Lower lobe of right lung (tissue), 2 donors: ENCODE results near the gene MYBPC2. TPM values are rescaled to one million over a fixed set of nuclear protein-coding genes. Genes with fewer than 3 reads are reported as not detected.

Source experiments
- ATAC-seq, 2 donors: fragments of 200-7000 bp; cut with Tn5 transposase; one replicate each; pipeline ENCODE4 v1.9.1; 2020 to 2022; ENCODE audit warnings: mild to moderate bottlenecking in 2 of 2, moderate library complexity in 2 of 2
- DNase-seq: peaks from one replicate; pipeline ENCODE4 v3.0.0-alpha.2; 2020
- H3K27ac ChIP-seq: fragments of 200-600 bp; one replicate; pipeline ENCODE4 v1.8.0; 2022
- H3K27me3 ChIP-seq: fragments of 200-600 bp; one replicate; pipeline ENCODE4 v1.8.0; 2022; ENCODE audit warnings: low read depth
- H3K36me3 ChIP-seq: fragments of 200-600 bp; one replicate; pipeline ENCODE4 v1.8.0; 2022; ENCODE audit warnings: mild to moderate bottlenecking
- H3K4me1 ChIP-seq: fragments of 200-600 bp; one replicate; pipeline ENCODE4 v1.8.0; 2022
- H3K4me3 ChIP-seq: fragments of 200-600 bp; one replicate; pipeline ENCODE4 v1.8.0; 2022; ENCODE audit warnings: mild to moderate bottlenecking
- H3K9me3 ChIP-seq: fragments of 200-600 bp; one replicate; pipeline ENCODE4 v1.8.0; 2022
- intact Hi-C: fragments of 100-400 bp; cut with DNase I; formaldehyde crosslinking; loops from one replicate; pipeline ENCODE4 v1.11.0; 2022
- total RNA-seq: library from RNA; stranded (reverse); fragmentation: NEBNext Ultra II Directional; extraction: Animal tissue kit (Norgen Biotek cat#: 25700); gene quantifications from one replicate; pipeline ENCODE4 v1.2.1, GENCODE V29; 2021
- TF ChIP-seq, protein P1 (sequence below): fragments of 200-600 bp; IDR thresholded peaks from one replicate; pipeline ENCODE4 v1.8.0; 2022; ENCODE audit warnings: antibody characterized with exemption, mild to moderate bottlenecking
- donor health status: DM: no; HTN: yes; CAD: no; lungs with severe emphysema.

MYBPC2 gene
- total RNA-seq, 1 donor from 2014 or later, result not detected

DNA sequence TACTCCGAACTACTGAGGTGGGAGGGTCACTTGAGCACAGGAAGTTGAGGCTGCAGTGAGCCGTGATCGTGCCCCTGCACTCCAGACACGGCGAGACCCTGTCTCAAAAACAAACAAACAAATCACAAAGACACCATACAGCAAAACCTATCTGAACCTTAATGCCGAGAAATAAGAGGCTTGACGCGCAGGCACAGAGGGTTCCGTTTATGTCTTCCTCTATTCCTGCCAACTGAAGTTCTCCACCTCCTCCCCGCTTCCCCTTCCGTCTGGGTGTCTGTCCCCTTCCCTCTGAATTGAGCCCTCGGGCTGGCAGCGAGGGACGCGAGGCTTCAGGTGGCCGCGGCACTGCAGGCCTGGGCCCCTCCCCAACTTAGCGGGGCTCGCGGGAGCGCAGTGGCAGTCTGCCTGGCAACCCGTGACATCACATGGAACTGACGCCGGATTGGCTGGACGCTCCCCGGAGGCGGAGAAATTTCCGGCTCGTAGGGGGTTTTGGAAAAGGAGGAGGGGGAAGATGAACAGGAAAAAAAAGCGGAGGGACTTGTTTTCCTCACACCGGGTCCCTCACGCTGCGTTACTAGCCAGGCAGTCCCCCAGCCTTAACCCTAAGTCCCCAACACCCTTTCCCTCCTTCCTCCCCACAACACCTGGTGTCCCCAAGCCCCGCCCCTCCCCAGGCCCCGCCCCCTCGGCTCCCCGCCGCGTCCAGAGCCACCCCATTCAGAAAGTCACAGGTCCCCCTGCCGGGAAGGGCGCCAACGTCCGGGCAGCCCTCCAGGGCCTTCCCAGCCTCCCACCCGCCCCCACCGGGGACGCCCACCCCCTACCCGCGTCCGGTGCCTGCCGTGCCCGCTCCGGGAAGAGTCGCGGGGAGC, 1.1 kb upstream of the MYBPC2 start:
- Histone ChIP-seq H3K36me3 (no peaks in the 10 kb centered on the region), H3K4me3 (peak overlapping the region; percentile 68), H3K27me3 (peaks cover 23% of the 10 kb centered on the region), H3K4me1 (peaks cover 22% of the 10 kb centered on the region), H3K27ac (peak overlapping the region; percentile 82), H3K9me3 (no peaks in the 10 kb centered on the region)
- TF ChIP-seq, protein P1, sequence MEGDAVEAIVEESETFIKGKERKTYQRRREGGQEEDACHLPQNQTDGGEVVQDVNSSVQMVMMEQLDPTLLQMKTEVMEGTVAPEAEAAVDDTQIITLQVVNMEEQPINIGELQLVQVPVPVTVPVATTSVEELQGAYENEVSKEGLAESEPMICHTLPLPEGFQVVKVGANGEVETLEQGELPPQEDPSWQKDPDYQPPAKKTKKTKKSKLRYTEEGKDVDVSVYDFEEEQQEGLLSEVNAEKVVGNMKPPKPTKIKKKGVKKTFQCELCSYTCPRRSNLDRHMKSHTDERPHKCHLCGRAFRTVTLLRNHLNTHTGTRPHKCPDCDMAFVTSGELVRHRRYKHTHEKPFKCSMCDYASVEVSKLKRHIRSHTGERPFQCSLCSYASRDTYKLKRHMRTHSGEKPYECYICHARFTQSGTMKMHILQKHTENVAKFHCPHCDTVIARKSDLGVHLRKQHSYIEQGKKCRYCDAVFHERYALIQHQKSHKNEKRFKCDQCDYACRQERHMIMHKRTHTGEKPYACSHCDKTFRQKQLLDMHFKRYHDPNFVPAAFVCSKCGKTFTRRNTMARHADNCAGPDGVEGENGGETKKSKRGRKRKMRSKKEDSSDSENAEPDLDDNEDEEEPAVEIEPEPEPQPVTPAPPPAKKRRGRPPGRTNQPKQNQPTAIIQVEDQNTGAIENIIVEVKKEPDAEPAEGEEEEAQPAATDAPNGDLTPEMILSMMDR, result no peak
- ATAC-seq, result peak; percentile 94 to 96
- peak; percentile 90 for DNase-seq
- intact Hi-C loops, result no loop called here

DNA sequence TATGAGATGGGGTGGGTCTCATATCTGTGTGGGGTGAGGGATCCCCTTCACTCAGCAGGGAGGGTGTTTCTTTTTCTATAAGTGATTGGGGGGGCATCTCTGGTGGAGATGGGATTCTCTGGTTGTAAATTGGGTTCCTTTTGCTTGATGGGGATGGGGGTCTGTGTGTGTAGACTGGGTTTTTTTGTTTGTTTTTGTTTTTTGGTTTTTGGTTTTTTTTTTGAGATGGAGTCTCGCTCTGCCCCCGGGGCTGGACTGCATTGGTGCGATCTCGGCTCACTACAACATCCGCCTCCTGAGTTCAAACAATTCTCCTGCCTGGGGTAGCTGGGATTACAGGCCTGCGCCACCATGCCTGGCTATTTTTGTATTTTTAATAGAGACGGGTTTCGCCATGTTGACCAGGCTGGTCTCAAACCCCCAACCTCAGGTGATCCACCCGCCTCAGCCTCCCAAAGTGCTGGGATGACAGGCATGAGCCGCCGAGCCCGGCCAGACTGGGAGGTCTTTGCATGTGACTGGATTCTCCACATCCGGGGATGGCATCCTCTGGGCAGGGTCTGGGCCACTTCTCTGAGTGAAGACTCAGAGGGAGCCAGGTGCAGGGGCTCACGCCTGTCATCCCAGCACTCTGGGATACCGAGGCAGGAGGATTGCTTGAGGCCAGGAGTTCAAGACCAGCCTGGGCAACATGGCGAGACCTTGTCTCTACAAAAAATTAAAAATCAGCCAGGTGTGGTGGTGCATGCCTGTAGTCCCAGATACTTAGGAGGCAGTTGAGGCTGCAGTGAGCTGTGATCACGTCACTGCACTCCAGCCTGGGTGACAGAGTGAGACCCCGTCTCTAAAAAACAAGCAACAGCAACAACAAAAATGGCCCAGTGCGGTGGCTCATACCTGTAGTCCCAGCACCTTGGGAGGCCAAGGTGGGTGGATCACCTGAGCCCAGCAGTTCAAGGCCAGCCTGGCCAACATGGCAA, 799 bp downstream of the MYBPC2 start:
- no peak for DNase-seq
- Histone ChIP-seq H3K4me1 (peaks cover 13% of the 10 kb centered on the region), H3K36me3 (no peaks in the 10 kb centered on the region), H3K9me3 (no peaks in the 10 kb centered on the region), H3K4me3 (no peak overlapping the region), H3K27me3 (peaks cover 23% of the 10 kb centered on the region), H3K27ac (no peak overlapping the region)
- intact Hi-C loops, result no loop called here
- no peak for ATAC-seq
- TF ChIP-seq, protein P1, result no peak

DNA sequence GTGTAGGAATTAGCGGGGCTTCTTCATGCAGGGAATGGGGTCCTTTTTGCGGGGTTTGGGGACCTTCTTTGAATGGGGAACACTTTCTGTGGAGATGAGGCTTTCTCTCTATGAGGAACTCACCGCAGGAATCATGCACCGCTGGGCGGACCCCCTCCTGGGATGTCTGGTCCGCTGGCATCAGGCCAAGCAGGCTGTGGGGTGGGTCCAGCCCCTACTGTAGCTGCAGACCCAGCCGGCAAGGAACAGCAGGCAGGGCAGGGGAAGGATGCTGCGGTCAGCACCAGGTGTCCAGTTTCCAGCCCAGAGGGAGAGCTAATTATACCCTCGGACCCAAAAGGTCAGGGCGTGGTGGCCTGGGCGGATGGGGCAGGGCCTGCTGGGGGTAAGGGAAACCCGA, 1.8 kb downstream of the MYBPC2 start:
- Histone ChIP-seq H3K27me3 (peaks cover 18% of the 10 kb centered on the region), H3K36me3 (no peaks in the 10 kb centered on the region), H3K9me3 (no peaks in the 10 kb centered on the region), H3K27ac (no peak overlapping the region), H3K4me1 (peaks cover 10% of the 10 kb centered on the region), H3K4me3 (no peak overlapping the region)
- TF ChIP-seq, protein P1, result no peak
- ATAC-seq, result no peak
- DNase-seq, result no peak
- intact Hi-C loops, result no loop called here

DNA sequence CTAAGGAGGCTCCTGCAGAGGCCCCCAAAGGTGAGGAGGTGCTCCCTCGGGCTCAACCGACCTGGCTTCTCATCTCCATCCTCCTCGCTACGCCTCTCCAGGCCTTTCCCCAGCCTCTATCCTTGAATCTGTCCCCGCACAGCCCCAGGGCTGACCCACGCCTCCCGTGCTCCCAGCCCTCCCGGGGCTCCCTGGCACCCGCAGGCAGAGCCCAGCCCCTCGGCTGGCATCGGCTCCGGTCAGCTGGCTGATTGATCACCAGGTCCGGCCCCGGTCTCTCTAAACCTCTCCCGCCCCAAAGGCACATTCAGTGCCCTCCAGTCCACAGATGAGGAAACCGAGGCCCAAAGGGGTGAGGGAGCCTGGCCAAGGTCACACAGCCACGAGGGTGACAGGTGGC, 2.5 kb downstream of the MYBPC2 start:
- no peak overlapping the region for H3K4me3 ChIP-seq
- H3K27me3 ChIP-seq, result peaks cover 18% of the 10 kb centered on the region
- TF ChIP-seq, protein P1, result no peak
- ATAC-seq (no peak), DNase-seq (no peak)
- H3K9me3 ChIP-seq, result no peaks in the 10 kb centered on the region
- no peak overlapping the region for H3K27ac ChIP-seq
- intact Hi-C loops, result no loop called here
- H3K36me3 ChIP-seq, result no peaks in the 10 kb centered on the region
- peaks cover 10% of the 10 kb centered on the region for H3K4me1 ChIP-seq

DNA sequence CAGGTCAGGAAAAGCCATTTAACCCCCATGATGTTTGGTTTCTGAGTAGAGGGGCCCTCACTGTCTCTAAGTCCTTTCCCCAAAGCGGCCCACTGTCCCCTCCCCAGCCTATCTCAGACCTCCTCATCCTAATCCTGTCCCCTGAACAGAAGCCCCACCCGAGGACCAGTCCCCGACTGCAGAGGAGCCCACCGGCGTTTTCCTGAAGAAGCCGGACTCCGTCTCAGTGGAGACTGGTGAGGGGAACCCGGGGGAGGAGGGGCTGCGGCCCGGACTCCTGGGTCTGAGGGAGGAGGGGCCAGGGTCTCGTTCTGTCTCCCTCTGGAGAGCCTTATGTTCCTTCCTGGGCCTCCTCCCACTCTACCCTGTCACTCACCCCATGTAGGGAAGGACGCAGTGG, 2.9 kb downstream of the MYBPC2 start:
- TF ChIP-seq, protein P1, result no peak
- DNase-seq (no peak), ATAC-seq (no peak)
- Histone ChIP-seq H3K4me1 (peaks cover 10% of the 10 kb centered on the region), H3K9me3 (no peaks in the 10 kb centered on the region), H3K4me3 (no peak overlapping the region), H3K36me3 (no peaks in the 10 kb centered on the region), H3K27me3 (peaks cover 18% of the 10 kb centered on the region), H3K27ac (no peak overlapping the region)
- intact Hi-C loops, result no loop called here
